ENCODE data around the gene ARMC5. TPM values are rescaled to one million over a fixed set of nuclear protein-coding genes. Genes with fewer than 3 reads are reported as not detected.

ARMC5 gene
- total RNA-seq, 1 donor from 2014 or later: 11.5 TPM

- no peaks in the 10 kb centered on the region for H3K27me3 ChIP-seq (ENCODE audit: insufficient read depth, low read length)
- H3K4me3 Mint-ChIP-seq (ENCODE audit: unreplicated experiment): no peak overlapping the region
- H3K9ac ChIP-seq (ENCODE audit: low read length): no peak overlapping the region
- H3K27ac ChIP-seq (ENCODE audit: low read depth, low read length): no peak overlapping the region
- DNase-seq (ENCODE audit: low read depth): peak; percentile 60
- H3K36me3 Mint-ChIP-seq (ENCODE audit: low read depth, unreplicated experiment): no peaks in the 10 kb centered on the region
- TF ChIP-seq EZH2 (IDR thresholded peaks at IDR 0.05; ENCODE audit: insufficient read depth, low read length) (no peak), CTCF (IDR thresholded peaks at IDR 0.05; ENCODE audit: insufficient read depth, low read depth, low read length) (no peak)
- no peak overlapping the region for H3K4me2 ChIP-seq (ENCODE audit: low read length)
- FAIRE-seq: no peak
- H3K4me1 Mint-ChIP-seq (ENCODE audit: low read depth, unreplicated experiment): peaks cover 18% of the 10 kb centered on the region
- H2AFZ ChIP-seq (ENCODE audit: low read depth, low read length): no peak overlapping the region
- H3K27ac Mint-ChIP-seq (ENCODE audit: unreplicated experiment): peak overlapping the region; percentile 43
- peaks cover 3% of the 10 kb centered on the region for H3K9me3 ChIP-seq (ENCODE audit: insufficient read depth, low read depth, low read length)
- peaks cover 8% of the 10 kb centered on the region for H3K79me2 ChIP-seq (ENCODE audit: insufficient read depth, low read length)
- no peaks in the 10 kb centered on the region for H4K20me1 ChIP-seq (ENCODE audit: insufficient read depth, low read length)
- no peak overlapping the region for H3K4me3 ChIP-seq (ENCODE audit: insufficient read depth, low read depth, low read length)
- H3K27me3 Mint-ChIP-seq (ENCODE audit: low read depth, unreplicated experiment): peaks cover 3% of the 10 kb centered on the region
- H3K9me3 Mint-ChIP-seq (ENCODE audit: unreplicated experiment): peaks cover 3% of the 10 kb centered on the region
- H3K36me3 ChIP-seq (ENCODE audit: insufficient read depth, low read length): no peaks in the 10 kb centered on the region
- H3K4me1 ChIP-seq (ENCODE audit: insufficient read depth, low read length): no peaks in the 10 kb centered on the region
These were observed 53.8 kb downstream of the ARMC5 start for GRCh38 chr16:31513126-31513525.

GRCh38 chr16:31513884-31514283 is 54.6 kb downstream of the ARMC5 start:
- Histone ChIP-seq H3K27ac (ENCODE audit: low read depth, low read length) (no peak overlapping the region), H3K9me3 (ENCODE audit: insufficient read depth, low read depth, low read length) (peaks cover 3% of the 10 kb centered on the region), H3K79me2 (ENCODE audit: insufficient read depth, low read length) (peaks cover under 1% of the 10 kb centered on the region), H4K20me1 (ENCODE audit: insufficient read depth, low read length) (no peaks in the 10 kb centered on the region), H3K36me3 (ENCODE audit: insufficient read depth, low read length) (no peaks in the 10 kb centered on the region), H3K9ac (ENCODE audit: low read length) (no peak overlapping the region), H3K4me1 (ENCODE audit: insufficient read depth, low read length) (no peaks in the 10 kb centered on the region), H3K27me3 (ENCODE audit: insufficient read depth, low read length) (no peaks in the 10 kb centered on the region), H3K4me2 (ENCODE audit: low read length) (no peak overlapping the region), H3K4me3 (ENCODE audit: insufficient read depth, low read depth, low read length) (no peak overlapping the region), H2AFZ (ENCODE audit: low read depth, low read length) (no peak overlapping the region)
- no peak for FAIRE-seq
- peaks cover 3% of the 10 kb centered on the region for H3K27me3 Mint-ChIP-seq (ENCODE audit: low read depth, unreplicated experiment)
- H3K4me1 Mint-ChIP-seq (ENCODE audit: low read depth, unreplicated experiment): peaks cover 15% of the 10 kb centered on the region
- no peak for DNase-seq (ENCODE audit: low read depth)
- no peak overlapping the region for H3K4me3 Mint-ChIP-seq (ENCODE audit: unreplicated experiment)
- H3K36me3 Mint-ChIP-seq (ENCODE audit: low read depth, unreplicated experiment): no peaks in the 10 kb centered on the region
- H3K9me3 Mint-ChIP-seq (ENCODE audit: unreplicated experiment): peaks cover 3% of the 10 kb centered on the region
- no peak overlapping the region for H3K27ac Mint-ChIP-seq (ENCODE audit: unreplicated experiment)
- TF ChIP-seq EZH2 (IDR thresholded peaks at IDR 0.05; ENCODE audit: insufficient read depth, low read length) (no peak), CTCF (IDR thresholded peaks at IDR 0.05; ENCODE audit: insufficient read depth, low read depth, low read length) (no peak)

Other genes with a start within 250 kb of the ARMC5 start
- not detected in 2 replicates for gene TRIM72, start 245.4 kb upstream of the ARMC5 start, total RNA-seq
- not detected in 2 replicates for gene PYDC1, start 242.4 kb upstream of the ARMC5 start, total RNA-seq
- gene ITGAM, start 199.5 kb upstream of the ARMC5 start, total RNA-seq: 0.20 TPM in 1 of 2 replicates, not detected in the other
- 0.27 TPM in 1 of 2 replicates, not detected in the other for gene ITGAX, start 104.3 kb upstream of the ARMC5 start, total RNA-seq
- gene ITGAD, start 66.2 kb upstream of the ARMC5 start, total RNA-seq: not detected in 2 replicates
- not detected in 2 replicates for gene COX6A2, start 31.1 kb upstream of the ARMC5 start, total RNA-seq
- 0.50 and 0.84 TPM in 2 replicates for gene ZNF843, start 16.7 kb upstream of the ARMC5 start, total RNA-seq
- 124 and 134 TPM in 2 replicates for gene TGFB1I1, start 12.7 kb downstream of the ARMC5 start, total RNA-seq
- not detected in 2 replicates for gene SLC5A2, start 23.6 kb downstream of the ARMC5 start, total RNA-seq
- 33.9 and 40.5 TPM in 2 replicates for gene RUSF1, start 48.9 kb downstream of the ARMC5 start, total RNA-seq
- not detected in 2 replicates for gene AHSP, start 68.4 kb downstream of the ARMC5 start, total RNA-seq